GM12891 (cell line): ENCODE measurements around the gene FIZ1.

Experiments used
- POLR2A ChIP-seq: IDR thresholded peaks from 2 replicates; pipeline ENCODE4 v1.6.1; 2011; ENCODE audit warnings: low read depth, low read length, control low read depth
- POLR2AphosphoS5 ChIP-seq: IDR thresholded peaks from 2 replicates; pipeline ENCODE4 v1.6.1; 2011; ENCODE audit warnings: low read depth, low read length, control low read depth

- TF ChIP-seq POLR2A = no peak
- TF ChIP-seq POLR2AphosphoS5 = no peak
These were observed 1.3 kb downstream of the FIZ1 start for GRCh38 chr19:55598034-55598433.
